NOMO-1 (cell line): ENCODE results near the gene SLC35B2.

Source experiments
- DNase-seq, 2 experiments: peaks; one replicate each; lab custom pipeline; 2025; ENCODE audit not compliant: unreplicated experiment in 2 of 2; lab: John Stamatoyannopoulos, UW

The SLC35B2 gene

DNA sequence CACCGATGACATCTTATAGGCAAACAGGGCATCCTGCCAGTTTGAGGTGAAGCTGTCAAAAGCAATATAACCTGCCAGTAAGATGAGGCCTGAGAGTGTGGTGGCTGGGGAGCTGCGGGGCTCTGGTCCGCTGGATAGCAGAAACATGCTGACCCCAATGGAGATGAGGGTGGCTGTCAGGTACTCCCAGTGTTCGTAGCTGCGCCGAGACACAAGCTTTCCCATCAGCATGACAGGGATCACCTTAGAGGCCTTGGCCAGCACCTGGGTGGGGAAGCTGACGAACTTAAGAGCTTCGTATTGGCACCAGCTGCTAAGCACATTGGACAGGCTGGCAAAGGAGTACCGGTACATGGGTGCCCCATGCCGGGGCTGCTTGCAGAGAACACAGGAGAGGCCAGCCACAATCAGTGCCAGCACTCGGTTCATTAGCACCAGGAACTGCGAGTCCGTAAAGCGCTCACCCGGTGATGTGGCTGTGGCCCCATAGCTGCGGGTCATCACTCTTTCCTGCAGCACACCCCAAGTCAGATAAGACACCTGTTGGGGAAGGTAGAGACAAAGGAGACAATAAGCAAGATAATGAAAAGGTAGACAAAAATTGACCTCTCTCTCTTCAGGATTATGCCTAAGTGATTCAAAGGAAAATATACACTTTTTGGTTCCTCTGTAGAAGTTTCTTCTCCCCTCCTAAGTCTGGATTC is 2.1 kb downstream of the SLC35B2 start:
- no peak for DNase-seq

DNA sequence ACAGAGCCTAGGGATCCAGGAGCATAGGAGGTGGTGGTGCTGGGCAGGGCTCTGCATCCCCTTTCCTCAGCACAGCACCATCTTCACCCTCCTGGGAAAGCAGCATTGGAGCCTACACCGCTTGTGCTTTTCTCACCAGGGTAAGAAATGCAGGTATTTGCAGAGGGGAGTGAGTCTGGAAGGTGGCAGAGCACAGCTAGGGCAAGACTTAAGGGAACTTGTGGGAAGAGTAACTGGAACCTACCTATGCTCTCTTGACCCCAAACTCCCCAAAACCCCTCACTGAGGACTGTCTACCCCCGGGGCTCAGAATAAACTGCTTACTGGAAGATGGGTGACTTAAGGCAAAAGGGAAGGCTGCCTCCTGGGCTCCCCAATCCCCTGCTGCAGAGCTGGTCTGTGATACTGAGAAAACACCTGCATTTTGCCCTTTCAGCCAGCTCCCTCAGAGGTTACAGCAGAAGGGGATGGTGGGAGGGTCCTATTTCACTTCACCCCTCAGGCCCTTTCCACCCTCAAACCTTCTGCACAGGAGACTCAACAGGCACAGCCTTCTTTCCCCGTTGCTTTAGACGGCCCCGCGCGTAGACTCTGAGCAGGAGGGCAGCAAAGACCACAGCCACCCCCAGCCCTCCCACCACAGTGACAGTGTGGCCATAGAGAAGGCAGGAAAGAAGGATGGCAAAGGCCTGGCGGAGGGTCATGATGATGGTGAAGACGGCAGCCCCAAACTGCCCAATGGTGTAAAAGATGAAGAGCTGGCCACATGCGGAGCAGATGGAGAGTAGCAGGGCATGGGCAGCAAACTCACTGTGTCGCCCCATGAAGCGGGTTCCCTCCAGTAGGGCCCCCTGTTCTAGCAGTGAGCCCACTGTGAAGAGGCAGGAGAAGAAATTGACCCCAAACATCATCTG is 2.9 kb downstream of the SLC35B2 start:
- DNase-seq: no peak

DNA sequence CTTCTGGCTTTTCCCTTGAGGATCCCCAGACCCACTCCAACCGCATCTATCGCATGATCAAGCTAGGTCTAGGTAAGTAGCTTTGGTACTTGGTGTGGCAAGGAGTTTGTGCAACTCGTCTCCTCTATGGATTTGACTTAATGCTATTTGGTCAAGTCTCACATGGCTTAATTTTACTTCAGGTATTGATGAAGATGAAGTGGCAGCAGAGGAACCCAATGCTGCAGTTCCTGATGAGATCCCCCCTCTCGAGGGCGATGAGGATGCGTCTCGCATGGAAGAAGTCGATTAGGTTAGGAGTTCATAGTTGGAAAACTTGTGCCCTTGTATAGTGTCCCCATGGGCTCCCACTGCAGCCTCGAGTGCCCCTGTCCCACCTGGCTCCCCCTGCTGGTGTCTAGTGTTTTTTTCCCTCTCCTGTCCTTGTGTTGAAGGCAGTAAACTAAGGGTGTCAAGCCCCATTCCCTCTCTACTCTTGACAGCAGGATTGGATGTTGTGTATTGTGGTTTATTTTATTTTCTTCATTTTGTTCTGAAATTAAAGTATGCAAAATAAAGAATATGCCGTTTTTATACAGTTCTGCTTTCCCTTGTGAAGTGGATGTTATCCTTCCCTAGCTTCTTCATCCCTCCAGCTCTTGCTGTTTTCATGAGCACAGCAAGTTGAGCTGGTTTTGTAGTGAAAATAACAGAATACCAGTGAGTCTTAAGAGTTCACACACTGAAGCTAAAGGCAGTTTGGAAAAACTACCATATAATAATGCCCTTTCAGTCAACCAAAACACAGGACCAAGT is 3.8 kb downstream of the SLC35B2 start:
- peak; percentile 14 to 17 for DNase-seq

DNA sequence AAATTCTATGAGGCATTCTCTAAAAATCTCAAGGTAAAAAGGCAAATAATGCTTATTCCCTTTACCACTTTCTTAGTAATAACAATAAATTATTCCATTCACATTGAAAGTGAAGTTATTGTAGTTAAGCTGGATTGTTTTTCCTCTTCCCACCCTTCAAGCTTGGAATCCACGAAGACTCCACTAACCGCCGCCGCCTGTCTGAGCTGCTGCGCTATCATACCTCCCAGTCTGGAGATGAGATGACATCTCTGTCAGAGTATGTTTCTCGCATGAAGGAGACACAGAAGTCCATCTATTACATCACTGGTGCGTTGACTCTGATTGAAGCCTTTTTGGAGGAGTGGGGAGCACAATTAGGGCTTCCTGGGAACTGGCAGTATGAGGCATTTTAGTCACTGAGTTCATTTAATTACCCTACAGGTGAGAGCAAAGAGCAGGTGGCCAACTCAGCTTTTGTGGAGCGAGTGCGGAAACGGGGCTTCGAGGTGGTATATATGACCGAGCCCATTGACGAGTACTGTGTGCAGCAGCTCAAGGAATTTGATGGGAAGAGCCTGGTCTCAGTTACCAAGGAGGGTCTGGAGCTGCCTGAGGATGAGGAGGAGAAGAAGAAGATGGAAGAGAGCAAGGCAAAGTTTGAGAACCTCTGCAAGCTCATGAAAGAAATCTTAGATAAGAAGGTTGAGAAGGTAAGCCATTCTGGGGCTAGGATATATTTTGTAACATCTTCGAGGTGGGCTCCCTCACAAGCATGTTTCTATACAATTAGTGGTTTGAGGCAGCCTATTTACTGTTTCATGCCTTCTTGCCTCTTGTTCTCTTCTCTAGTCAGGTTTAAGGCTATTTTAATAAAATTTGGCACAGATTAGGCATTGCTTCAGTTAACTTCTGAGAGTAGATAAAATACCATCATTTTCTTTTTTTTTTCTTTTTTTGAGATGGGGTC is 5.5 kb downstream of the SLC35B2 start:
- DNase-seq: no peak

DNA sequence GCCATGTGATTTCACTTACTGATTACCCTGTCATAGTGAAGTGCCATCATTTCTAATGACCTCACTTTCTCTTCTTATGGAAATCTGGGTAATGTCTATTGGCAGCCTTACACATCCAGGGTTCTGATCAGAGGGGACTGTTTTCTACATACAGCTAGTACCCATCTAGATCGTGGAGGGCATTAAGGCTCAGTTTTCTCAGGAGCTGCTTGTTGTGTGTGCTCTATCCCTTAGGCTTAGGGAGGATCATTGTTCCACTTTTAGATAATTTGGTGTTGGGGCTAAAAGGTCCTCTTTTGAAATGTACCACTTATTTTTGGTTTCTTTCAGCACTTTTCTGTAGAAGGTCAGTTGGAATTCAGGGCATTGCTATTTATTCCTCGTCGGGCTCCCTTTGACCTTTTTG is 6.6 kb downstream of the SLC35B2 start:
- no peak for DNase-seq

DNA sequence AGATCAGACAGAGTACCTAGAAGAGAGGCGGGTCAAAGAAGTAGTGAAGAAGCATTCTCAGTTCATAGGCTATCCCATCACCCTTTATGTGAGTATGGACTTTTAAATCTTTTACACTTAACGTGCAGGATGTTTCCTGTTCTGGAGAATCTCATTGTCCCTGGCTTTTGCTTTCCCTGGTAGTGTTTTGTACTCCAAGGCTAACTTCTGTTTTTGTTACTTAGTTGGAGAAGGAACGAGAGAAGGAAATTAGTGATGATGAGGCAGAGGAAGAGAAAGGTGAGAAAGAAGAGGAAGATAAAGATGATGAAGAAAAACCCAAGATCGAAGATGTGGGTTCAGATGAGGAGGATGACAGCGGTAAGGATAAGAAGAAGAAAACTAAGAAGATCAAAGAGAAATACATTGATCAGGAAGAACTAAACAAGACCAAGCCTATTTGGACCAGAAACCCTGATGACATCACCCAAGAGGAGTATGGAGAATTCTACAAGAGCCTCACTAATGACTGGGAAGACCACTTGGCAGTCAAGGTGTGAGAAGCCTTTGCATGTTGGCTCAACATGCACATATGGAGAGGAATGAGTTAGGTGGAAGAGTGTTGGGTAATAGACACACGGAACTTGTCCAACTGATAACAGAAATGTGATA is 7.1 kb downstream of the SLC35B2 start:
- no peak for DNase-seq

DNA sequence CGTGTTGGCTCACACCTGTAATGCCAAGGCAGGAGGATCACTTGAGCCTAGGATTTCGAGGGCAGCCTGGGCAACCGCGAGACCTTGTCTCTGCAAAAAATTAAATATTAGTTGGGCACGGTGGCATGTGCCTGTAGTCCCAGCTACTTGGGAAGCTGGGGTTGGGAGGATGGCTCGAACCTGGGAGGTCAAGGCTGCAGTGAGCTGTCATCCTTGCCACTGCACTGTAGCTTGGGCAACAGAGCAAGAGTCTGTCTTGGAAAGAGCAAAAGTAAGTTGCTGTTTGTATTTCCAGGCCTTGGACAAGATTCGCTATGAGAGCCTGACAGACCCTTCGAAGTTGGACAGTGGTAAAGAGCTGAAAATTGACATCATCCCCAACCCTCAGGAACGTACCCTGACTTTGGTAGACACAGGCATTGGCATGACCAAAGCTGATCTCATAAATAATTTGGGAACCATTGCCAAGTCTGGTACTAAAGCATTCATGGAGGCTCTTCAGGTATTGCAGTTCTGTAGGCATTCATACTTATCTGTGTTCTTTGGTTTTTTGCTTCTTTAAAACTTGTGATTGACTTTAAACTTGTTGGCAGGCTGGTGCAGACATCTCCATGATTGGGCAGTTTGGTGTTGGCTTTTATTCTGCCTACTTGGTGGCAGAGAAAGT is 8.1 kb downstream of the SLC35B2 start:
- no peak for DNase-seq

DNA sequence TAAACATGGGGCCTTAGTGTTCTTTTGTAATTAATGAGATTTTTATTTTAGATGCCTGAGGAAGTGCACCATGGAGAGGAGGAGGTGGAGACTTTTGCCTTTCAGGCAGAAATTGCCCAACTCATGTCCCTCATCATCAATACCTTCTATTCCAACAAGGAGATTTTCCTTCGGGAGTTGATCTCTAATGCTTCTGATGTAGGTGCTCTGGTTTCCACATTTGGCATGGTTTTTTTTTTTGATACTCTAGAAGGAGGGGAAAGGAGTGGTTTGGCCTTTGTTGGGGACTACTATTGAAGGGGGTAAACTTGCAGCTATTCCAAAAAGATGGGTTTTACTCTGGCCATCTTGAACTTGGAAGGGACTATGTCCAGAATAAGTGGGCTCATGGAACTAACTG is 8.7 kb downstream of the SLC35B2 start:
- no peak for DNase-seq

DNA sequence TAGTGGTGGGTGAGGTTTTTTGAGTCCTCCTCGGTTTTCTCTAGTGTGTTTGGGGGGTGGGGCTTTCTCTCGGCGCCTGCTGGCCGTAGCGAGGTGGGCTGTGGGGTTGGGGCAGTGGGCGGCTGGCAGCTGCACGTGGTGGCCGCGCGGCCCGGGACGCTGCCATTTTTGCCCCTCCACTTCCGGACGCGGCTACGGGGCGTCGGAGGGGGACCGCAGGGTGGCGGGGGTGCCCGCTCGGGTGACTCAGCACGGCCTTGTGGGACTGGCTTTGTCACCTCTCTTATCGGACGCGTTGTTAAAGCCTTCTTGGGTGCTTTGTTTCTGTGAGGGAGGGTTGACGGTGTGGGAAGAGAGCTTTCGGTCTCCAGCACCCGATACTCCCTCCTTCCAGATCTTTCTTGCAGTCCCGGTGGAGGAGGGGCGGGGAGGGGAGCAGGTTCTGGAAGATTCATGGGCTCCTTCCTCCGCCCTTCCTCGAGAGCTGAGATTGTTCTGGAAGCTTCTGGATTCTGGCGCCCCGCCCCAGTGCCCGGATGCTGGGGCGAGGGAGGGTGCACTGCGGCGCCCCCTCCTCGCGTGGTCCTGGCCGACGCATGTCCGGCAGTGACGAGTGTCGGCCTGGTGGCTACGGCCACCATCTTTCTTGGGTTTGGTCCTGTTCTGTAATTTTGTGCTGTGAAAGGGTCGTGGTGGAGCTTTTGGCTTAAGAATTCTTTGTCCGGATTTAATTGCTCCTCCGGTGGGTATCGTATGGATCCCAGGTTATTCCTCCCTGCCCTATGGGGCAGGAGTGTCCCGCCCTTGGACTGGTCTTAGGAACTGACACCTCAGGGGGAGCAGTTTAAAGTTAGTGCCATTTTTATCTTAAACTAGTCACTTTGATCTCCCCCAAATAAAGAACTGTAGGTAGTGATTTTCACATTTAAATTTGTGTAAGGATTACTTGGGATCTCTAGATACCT is 9.7 kb downstream of the SLC35B2 start:
- peak; percentile 45 to 51 for DNase-seq

DNA sequence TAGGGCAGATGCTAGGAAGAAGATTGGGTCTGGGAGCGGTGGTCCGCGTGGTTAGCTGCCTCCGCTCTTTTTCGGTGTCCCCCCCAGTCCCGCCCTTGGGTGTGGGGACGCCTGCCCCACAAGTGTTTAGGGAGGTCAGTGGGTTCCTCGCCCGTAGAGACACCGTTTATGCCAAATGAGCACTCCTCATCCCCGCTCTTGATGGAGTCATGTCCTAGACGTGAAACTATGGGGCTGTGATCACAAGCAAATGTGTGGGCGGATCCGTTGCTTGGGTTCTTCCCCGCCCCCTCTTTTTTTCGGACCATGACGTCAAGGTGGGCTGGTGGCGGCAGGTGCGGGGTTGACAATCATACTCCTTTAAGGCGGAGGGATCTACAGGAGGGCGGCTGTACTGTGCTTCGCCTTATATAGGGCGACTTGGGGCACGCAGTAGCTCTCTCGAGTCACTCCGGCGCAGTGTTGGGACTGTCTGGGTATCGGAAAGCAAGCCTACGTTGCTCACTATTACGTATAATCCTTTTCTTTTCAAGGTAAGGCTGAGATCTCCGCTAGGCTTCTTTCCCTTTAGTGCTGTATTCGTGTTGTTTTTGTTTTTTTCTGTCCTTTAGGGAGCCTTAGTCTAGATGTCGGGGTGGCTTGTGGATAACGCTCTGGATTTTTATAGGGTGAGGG is 10.5 kb downstream of the SLC35B2 start, which contains the start of gene HSP90AB1:
Gene HSP90AB1 (plus strand): TSS at position 439 of the 675 bp plus-strand sequence. CDS start 1,529 bp downstream, outside the sequence.
- peak; percentile 95 for DNase-seq

DNA sequence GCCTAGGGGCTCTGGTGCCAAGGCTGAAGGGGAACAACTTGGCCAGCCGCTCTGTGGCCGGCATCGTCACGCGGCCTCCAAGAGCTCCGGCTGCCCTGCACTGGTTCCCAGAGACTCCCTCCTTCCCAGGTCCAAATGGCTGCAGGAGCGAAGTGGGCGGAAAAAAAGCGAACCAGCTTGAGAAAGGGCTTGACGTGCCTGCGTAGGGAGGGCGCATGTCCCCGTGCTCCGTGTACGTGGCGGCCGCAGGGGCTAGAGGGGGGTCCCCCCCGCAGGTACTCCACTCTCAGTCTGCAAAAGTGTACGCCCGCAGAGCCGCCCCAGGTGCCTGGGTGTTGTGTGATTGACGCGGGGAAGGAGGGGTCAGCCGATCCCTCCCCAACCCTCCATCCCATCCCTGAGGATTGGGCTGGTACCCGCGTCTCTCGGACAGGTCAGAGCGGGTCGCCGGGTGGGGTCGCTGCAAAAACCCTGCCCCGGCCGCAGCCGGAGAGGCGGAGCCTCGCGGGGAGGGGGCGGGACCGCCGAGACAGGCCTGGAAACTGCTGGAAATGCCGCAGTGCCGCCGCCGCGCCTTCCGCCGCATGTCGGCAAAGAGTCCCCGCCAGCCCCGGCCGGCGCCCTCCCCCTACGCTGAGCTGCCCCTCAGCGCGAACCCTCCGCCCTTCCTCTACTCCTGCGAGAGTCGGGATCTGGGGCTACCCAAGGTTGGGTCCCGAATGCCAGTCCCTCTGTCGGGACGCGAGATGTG is 11.2 kb downstream of the SLC35B2 start:
- DNase-seq: peak; percentile 49 to 73

DNA sequence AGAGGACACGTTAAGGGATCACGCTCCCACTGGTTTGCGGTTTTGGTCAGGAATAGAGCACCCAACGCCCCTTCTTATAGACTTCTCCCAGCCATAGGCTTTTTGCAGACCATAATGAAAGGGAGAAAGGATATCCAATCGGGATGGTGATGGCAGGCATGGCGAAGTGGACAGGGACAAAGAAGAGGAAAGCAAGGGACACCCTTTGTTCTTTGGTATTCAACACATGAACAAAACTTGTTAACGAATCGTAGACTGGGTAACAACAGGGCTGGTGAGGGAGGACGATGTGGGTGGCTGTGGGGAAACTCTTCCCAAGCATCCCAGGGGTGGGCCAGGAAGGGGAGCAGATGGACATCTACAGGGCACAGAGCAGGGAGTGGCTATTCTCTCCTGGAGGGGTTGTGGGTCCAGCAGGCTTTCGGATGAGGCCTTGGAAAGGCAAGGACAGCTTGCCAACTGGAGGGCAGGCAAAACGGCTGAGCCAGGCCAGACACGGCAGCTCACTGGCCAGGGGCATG is 11.9 kb downstream of the SLC35B2 start:
- DNase-seq: no peak

DNA sequence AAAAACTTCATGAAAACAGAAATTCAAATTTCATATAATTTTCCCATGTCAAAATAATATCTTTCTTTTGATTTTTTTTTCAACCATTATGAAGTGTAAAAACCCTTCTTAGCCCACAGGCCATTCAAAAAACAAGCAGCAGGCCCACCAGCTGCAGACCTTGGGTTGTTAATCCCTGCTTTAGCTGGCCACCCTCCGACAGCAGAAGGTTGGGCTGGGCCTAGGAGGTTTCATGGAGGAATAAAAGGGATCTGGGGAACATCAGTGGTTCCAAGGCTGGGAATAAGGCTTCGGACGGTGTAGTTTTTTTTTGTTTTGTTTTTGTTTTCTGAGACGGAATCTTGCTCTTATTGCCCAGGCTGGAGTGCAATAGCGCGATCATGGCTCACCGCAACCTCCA is 14.0 kb downstream of the SLC35B2 start:
- DNase-seq: no peak

DNA sequence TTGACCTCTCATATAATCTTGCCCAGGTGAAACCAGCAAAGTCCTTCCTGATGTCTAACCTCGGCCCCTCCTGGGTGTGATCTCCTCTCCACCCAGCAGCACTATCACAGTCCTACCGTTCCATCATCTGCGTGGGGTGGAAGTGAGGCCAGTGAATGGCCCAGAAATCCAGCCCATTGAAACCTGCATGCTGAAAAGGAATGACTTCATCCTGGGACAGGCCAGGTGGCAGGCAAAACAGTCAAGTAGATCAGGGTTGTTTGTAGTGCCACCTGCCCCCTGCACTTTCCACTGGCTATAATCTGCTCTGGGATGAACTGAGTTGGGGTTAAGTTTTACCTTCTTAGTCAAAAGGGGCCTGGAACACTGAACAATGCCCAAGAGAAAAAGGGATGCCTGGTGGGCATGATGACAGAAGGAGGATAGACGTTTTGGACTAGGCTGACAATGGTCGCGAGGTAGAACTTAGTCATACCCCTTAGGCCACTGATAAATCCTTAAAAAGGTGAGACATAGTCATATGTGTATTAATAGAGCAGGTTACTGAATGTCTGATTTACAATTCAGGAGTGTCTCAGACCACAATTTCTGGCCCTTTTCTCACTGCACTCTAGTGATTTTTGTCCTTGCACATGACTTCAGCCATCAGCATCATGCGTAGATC is 18.5 kb downstream of the SLC35B2 start:
- DNase-seq: no peak

DNA sequence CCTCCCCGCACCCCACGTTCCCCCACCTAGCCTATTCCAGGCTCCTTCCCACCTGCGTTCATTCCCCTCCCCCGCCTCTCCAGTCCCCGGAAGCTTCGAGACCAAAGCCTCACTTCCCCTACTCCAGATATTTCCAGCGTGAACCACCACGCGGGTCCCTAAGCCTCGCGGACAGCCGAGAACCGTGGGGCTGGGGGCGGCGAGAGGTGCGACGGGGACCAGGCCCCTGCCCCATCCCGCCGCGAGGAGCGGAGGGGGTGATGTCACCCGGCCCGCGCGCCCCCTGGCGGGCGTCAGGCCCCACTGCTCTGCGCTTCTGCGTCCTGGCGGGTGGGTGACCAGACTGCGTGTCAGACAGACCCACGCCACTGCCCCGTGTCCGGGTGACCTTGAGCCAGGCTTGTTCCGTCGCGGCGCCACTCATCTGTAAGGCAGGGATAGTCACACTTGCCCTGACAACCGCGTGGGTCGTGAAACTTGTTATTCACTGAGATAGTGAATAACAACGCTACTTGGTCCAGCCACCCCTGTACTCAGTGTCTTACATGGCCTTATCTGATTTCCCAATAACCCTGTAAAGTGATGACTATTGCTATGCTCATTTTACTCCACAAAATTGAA is 19.4 kb downstream of the SLC35B2 start:
- peak; percentile 33 to 71 for DNase-seq
